GM18870 (cell line): ENCODE data around the gene B3GALNT1.

ENCODE experiments used
- ATAC-seq: cut with Tn5 transposase; IDR thresholded peaks from one replicate; pipeline ENCODE4 v1.9.1; 2021; ENCODE audit warnings: moderate library complexity; ENCODE audit not compliant: unreplicated experiment

The B3GALNT1 gene

GRCh38 chr3:161104561-161105551, at the start of gene B3GALNT1:
B3GALNT1 (minus strand) TSS chr3:161105349; CDS start chr3:161086754, 18,595 bp downstream.
- peak; percentile 76 for ATAC-seq

GRCh38 chr3:161153480-161153879, 48.3 kb upstream of the B3GALNT1 start:
- ATAC-seq: no peak

- ATAC-seq: no peak
Measured at GRCh38 chr3:161150001-161150525, 44.9 kb upstream of the B3GALNT1 start.

GRCh38 chr3:161149529-161149928, 44.4 kb upstream of the B3GALNT1 start:
- ATAC-seq: no peak

- no peak for ATAC-seq
Measured at GRCh38 chr3:161148832-161149475, 43.8 kb upstream of the B3GALNT1 start.

GRCh38 chr3:161142486-161142885, 37.3 kb upstream of the B3GALNT1 start:
- no peak for ATAC-seq

GRCh38 chr3:161139686-161140085, 34.5 kb upstream of the B3GALNT1 start:
- no peak for ATAC-seq

- ATAC-seq: no peak
Measured at GRCh38 chr3:161137260-161137659, 32.1 kb upstream of the B3GALNT1 start.

GRCh38 chr3:161132391-161132790, 27.2 kb upstream of the B3GALNT1 start:
- no peak for ATAC-seq

- ATAC-seq: no peak
Measured at GRCh38 chr3:161126495-161126894, 21.3 kb upstream of the B3GALNT1 start.

GRCh38 chr3:161117646-161118045, 12.5 kb upstream of the B3GALNT1 start:
- ATAC-seq: no peak

GRCh38 chr3:161108840-161109239, 3.7 kb upstream of the B3GALNT1 start:
- ATAC-seq: no peak

- no peak for ATAC-seq
Measured at GRCh38 chr3:161107311-161107710, 2.2 kb upstream of the B3GALNT1 start.

- ATAC-seq: no peak
Measured at GRCh38 chr3:161103776-161104385, 1.3 kb downstream of the B3GALNT1 start.

GRCh38 chr3:161101609-161102008, 3.5 kb downstream of the B3GALNT1 start:
- no peak for ATAC-seq

- ATAC-seq: no peak
Measured at GRCh38 chr3:161100994-161101393, 4.2 kb downstream of the B3GALNT1 start.

- ATAC-seq: no peak
Measured at GRCh38 chr3:161096771-161097367, 8.3 kb downstream of the B3GALNT1 start.

- no peak for ATAC-seq
Measured at GRCh38 chr3:161093895-161094294, 11.3 kb downstream of the B3GALNT1 start.

- ATAC-seq: no peak
Measured at GRCh38 chr3:161084277-161084676, 20.9 kb downstream of the B3GALNT1 start.

GRCh38 chr3:161083131-161083530, 22.0 kb downstream of the B3GALNT1 start:
- ATAC-seq: no peak

GRCh38 chr3:161082063-161082462, 23.1 kb downstream of the B3GALNT1 start:
- ATAC-seq: peak; percentile 26
